Measurements from ENCODE around the gene CNR2. TPM values are rescaled to one million over a fixed set of nuclear protein-coding genes. Genes with fewer than 3 reads are reported as not detected.
"Not testable (repeated sequence)": the region's sequence is repeated elsewhere in the genome, so short reads cannot be mapped to it uniquely, and the experiment has no call there.

Gene CNR2
- total RNA-seq, 1 donor from 2014 or later = not detected

DNA sequence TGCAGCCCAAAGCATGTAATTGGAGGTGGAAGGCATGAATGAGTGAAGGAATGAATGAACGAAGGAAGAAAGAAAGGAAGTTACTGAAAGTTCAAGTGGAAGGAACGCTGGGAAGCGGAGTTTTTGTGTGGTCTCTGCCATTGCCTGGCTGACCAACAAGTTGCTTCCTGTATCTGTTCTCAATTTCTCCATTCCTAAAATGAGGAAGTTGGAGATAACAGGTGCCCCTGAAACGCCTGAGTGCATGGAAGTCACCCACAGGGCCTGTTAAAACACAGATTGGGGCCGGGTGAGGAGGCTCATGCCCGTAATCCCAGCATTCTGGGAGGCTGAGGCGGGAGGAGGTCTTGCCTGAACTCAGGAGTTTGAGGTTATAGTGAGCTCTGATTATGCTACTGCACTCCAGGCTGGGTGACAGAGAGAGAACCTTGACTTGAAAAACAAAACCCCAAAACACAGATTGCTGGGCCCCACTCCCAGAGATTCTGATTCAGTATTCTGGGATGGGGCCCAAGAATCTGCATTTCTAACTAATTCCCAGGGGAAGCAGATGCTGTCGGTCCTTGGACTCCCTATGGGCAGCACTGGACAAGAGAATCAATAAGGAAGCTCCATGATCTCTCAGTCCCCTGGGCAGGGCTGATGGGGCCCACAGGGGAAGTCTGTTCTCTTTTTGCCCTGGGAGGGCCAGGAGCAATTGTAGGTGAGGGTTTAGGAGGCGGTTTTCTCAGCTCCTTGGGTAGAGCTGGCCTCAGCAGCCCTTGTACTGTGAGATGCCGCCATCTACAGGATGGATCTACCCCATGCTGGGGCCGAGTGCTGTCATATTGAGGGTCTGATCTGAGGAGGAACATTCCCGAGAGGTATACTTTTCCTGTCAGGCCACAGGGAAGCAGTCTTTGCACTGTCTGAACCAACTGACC, 3.3 kb upstream of the CNR2 start:
- DNase-seq (ENCODE audit: low read depth in 2 of 2) = peak in 1 of 2 donors; percentile 53

DNA sequence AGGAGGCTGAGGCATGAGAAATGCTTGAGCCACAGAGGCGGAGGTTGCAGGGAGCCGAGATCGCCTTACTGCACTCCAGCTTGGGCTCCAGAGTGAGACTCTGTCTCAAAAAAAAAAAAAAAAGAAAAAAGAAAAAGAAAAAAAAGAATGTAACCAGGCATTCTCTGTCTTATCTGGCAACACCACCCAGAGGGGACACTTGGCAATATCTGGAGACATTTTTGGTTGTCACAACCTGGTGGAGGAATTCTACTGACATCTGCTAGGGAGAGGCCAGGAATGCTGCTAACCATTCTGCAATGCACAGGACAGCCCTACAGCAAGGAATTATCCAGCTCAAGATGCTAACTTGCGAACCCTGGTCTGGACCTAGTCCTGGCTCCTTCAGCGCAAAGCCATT, 2.3 kb upstream of the CNR2 start:
- no peak for DNase-seq (ENCODE audit: low read depth in 2 of 2)

- DNase-seq (ENCODE audit: low read depth in 2 of 2) = no peak
Observed at GRCh38 chr1:23914921-23915320, 1.8 kb upstream of the CNR2 start.

DNA sequence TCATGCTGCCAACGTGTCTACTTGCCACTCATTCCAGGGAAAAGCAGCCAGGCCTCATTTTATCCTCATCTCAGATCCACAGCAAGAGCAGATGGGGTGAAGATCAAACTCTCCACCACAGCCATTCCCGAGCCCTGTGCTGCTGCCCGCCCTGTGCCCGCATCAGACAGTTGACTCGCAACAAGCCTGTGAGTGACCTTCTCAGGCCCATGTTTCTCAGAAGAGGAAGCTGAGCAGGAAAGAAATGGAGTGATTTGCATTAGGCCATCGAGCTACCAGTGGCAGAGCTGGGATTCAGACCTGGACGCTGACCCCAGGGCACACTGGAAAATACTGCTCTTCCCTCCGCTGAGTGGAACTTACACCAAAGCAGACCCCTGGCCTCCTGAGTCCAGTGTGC, 1.2 kb downstream of the CNR2 start:
- no peak for DNase-seq (ENCODE audit: low read depth in 2 of 2)

GRCh38 chr1:23910553-23911246, 2.5 kb downstream of the CNR2 start:
- DNase-seq (ENCODE audit: low read depth in 2 of 2) = no peak

DNA sequence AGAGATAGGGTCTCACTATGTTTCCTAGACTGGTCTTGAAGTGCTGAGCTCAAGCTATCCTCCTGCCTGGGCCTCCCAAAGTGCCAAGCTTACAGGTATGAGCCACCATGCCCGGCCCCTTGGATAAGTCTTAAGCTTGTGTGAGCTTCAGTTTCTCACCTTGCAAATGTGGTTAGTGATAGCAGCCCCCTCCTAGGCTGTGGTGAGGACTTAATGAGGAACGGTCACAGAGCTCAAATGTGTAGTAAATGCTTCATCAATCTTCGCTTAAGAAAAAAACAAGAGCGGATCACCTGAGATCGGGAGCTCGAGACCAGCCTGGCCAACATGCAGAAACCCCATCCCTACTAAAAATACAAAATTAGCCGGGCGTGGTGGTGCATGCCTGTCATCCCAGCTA, 3.0 kb downstream of the CNR2 start:
- no peak for DNase-seq (ENCODE audit: low read depth in 2 of 2)

DNA sequence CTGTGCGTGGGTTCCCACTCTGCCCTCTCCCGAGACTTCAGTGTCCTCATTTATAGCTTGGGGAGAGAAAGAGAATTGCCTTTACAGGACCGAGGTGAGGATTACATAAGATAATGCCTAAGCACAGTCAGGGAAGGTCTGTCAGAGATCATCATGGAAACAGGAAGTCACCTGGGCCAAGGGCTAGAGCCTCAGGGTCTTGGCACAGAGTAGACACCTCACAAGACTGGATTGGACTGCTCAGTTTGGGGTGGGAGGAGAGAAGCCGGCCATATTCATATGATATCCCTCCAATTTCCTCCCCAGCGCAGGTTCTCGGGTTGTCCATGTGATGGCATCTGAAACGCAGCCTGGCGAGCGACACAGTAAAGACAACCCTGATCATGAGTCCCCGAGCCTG, 3.8 kb downstream of the CNR2 start:
- DNase-seq (ENCODE audit: low read depth in 2 of 2) = no peak

GRCh38 chr1:23908453-23909341, 4.5 kb downstream of the CNR2 start:
- DNase-seq (ENCODE audit: low read depth in 2 of 2) = no peak

DNA sequence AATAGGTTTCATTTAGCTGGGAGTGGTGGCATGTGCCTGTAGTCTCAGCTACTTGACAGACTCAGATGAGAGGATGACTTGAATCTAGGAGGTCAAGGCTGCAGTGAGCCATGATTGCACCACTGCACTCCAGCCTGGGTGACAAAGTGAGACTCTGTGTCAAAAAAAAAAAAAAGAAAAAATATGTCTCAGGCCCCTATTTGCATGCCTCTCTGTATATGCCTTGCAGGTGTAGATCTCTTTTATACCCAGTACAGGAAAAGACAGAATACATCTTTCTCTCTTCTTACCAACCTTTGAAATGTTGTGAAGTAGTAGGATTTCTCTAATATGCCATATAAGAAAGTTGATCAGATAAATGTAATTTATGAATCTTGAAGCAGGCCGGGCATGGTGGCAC, 6.4 kb downstream of the CNR2 start:
- no peak for DNase-seq (ENCODE audit: low read depth in 2 of 2)

- DNase-seq (ENCODE audit: low read depth in 2 of 2) = no peak
Observed at GRCh38 chr1:23905461-23906025, 7.6 kb downstream of the CNR2 start.

DNA sequence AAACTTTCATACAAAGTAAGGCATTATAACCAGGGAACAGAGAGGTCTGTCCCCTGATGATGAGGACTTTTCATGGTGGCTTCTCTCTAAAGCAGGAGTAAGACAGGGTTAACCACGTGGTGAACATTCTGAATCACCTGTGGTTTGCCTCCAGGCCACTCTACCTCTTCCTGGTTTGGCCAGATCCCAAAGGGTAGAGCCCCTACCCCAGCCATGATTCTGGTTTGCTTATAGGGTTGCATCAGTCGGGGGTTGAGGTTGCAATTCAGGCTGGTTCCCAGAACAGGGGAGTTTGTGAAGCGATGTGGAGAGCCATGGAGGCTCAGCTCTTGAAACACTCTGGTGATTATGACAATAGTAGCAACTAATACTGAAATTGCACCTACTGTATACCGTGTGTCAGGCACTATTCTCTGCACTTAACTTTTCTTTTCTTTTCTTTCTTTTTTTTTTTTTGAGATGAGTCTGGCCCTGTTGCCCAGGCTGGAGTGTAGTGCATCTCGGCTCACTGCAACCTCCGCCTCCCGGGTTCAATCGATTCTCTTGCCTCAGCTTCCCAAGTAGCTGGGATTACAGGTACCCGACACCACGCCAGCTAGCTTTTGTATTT, 8.3 kb downstream of the CNR2 start:
- DNase-seq (ENCODE audit: low read depth in 2 of 2) = no peak

GRCh38 chr1:23903754-23904153, 9.4 kb downstream of the CNR2 start:
- DNase-seq (ENCODE audit: low read depth in 2 of 2) = no peak

GRCh38 chr1:23902321-23903278, 10.6 kb downstream of the CNR2 start:
- DNase-seq (ENCODE audit: low read depth in 2 of 2) = no peak

- not testable (repeated sequence) for DNase-seq (ENCODE audit: low read depth in 2 of 2)
Observed at GRCh38 chr1:23900017-23900416, 13.1 kb downstream of the CNR2 start.

DNA sequence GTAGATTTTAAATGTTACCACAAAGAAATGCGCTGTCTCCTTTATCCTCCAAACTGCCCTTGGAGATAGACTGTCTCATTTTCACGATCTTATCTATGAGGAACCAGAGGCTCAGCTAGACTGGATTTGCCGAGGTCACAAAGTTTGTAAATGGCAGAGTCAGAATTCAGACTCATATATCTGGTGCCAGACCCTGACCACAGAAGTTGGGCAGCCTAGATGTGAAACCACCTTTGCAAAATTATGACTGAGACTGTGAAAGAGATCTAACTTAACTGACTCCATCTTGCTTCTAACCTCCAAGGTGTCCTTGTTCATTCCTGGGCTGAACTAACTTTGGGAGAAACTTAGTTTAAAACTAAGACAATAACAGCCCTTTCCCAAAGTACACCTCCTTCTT, 14.1 kb downstream of the CNR2 start:
- DNase-seq (ENCODE audit: low read depth in 2 of 2) = no peak

GRCh38 chr1:23897083-23897482, 16.1 kb downstream of the CNR2 start:
- no peak for DNase-seq (ENCODE audit: low read depth in 2 of 2)

DNA sequence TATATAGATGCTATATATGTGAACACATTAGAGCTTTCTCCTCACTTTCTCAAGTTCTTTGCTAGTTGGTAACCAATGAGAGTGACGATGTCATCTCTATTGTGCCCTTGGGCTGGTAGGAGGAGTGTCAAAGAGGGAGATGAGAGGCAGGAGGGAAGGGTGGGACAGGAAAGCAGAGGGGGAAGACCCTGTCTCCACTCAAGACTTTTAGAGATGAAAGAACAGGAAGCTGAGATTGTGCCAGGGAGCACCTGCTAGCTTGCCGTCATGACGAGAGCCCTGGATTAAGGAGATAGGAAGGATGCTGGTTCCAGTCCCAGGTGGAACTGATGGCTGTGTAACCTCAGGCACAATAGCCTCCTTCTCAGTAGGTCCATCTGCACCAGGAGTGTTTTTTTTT, 16.7 kb downstream of the CNR2 start:
- DNase-seq (ENCODE audit: low read depth in 2 of 2) = no peak

DNA sequence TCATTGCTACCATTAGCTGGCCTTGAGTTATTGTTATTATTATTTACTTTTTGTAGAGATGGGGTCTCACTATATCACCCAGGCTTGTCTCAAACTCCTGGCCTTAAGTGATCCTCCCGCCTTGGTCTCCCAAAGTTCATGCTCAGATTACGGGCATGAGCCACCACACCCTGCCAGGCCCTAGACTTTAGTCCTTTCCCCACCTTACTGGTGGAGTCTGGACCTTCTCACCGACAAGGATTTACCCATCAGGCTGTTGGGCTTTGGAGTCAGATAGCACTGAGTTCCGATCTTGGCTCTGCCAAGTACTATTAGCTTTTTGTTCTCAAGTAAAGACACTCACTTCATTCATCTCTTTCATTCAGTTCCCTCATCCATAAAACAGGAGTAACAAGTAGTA, 17.2 kb downstream of the CNR2 start:
- DNase-seq (ENCODE audit: low read depth in 2 of 2) = no peak

DNA sequence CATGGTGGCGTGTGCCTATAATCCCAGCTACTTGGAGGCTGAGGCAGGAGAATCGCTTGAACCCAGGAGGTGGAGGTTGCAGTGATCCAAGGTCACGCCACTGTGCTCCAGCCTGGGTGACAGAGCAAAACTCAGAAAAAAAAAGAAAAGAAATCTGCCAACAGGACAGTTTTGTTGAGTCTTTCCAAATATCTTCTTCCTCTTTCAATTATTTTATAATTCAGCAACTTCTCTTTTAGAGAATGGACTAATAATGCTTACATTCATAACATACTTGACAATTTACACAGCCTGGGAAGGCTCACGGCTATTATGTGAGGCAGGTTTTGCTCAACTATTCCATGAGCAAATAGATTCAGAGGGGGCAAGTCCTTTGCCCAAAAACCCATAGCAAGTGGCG, 18.1 kb downstream of the CNR2 start:
- DNase-seq (ENCODE audit: low read depth in 2 of 2) = no peak

DNA sequence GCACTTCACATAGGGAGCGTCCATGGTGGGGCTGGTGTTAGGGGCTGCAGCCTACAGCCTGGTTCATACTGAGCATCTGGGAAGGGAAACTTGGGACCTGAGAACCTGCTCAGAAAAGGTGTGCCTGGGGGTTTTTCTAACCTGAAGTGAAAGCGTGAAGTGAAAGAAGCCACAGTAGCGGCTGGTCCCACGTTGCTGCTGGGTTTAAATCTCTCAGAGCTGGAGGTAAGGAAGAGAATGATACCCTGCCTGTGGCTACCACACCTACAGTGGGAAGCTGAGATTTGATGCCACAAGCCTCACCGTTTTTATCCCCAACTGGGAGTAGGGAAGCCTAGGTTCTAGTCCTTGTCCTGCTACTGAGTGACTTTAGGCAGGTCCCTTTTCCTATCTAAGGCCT, 24.1 kb downstream of the CNR2 start:
- no peak for DNase-seq (ENCODE audit: low read depth in 2 of 2)
